Measurements from ENCODE around the gene UBE4B.

GRCh38 chr1:10019561-10019960, 13.2 kb upstream of the UBE4B start:
- TF ChIP-seq CTCF (IDR thresholded peaks at IDR 0.05; ENCODE audit: poor library complexity) (no peak), EZH2phosphoT487 (IDR thresholded peaks at IDR 0.05; ENCODE audit: low read depth, severe bottlenecking, unreplicated experiment) (no peak), EZH2 (IDR thresholded peaks at IDR 0.05; ENCODE audit: borderline replicate concordance) (no peak)

All from hepatocyte (in vitro differentiated cells).